Fibroblast of skin of back (primary cell): ENCODE data around the gene MORF4L1.
"Not testable (repeated sequence)": the region's sequence is repeated elsewhere in the genome, so short reads cannot be mapped to it uniquely, and the experiment has no call there.

ENCODE experiments used
- DNase-seq: peaks from one replicate; pipeline ENCODE4 v3.0.0-alpha.2; 2013

MORF4L1 gene

GRCh38 chr15:78859971-78860719 lies 12.5 kb upstream of the MORF4L1 start:
- DNase-seq, result peak; percentile 96

- not testable (repeated sequence) for DNase-seq
Measured at GRCh38 chr15:78865585-78865984, 7.1 kb upstream of the MORF4L1 start.

- not testable (repeated sequence) for DNase-seq
Measured at GRCh38 chr15:78866031-78866430, 6.7 kb upstream of the MORF4L1 start.

- DNase-seq, result no peak
Measured at GRCh38 chr15:78866803-78867202, 5.9 kb upstream of the MORF4L1 start.

- DNase-seq, result no peak
Measured at GRCh38 chr15:78868366-78868765, 4.3 kb upstream of the MORF4L1 start.

GRCh38 chr15:78871483-78872127 lies 1.1 kb upstream of the MORF4L1 start:
- not testable (repeated sequence) for DNase-seq

GRCh38 chr15:78872972-78873792 lies 492 bp downstream of the MORF4L1 start:
- peak; percentile 95 for DNase-seq

- DNase-seq, result no peak
Measured at GRCh38 chr15:78873793-78874765, 1.4 kb downstream of the MORF4L1 start.

- no peak for DNase-seq
Measured at GRCh38 chr15:78875107-78875914, 2.6 kb downstream of the MORF4L1 start.

- not testable (repeated sequence) for DNase-seq
Measured at GRCh38 chr15:78876954-78877353, 4.3 kb downstream of the MORF4L1 start.

- DNase-seq, result peak; percentile 71
Measured at GRCh38 chr15:78878356-78878755, 5.7 kb downstream of the MORF4L1 start.

- no peak for DNase-seq
Measured at GRCh38 chr15:78879517-78880241, 7.0 kb downstream of the MORF4L1 start.

- no peak for DNase-seq
Measured at GRCh38 chr15:78880242-78880533, 7.5 kb downstream of the MORF4L1 start.

- peak; percentile 37 for DNase-seq
Measured at GRCh38 chr15:78880813-78881212, 8.1 kb downstream of the MORF4L1 start.

GRCh38 chr15:78881681-78882080 lies 9.0 kb downstream of the MORF4L1 start:
- DNase-seq, result no peak

- DNase-seq, result no peak
Measured at GRCh38 chr15:78889000-78889399, 16.3 kb downstream of the MORF4L1 start.

- DNase-seq, result no peak
Measured at GRCh38 chr15:78893538-78893937, 20.8 kb downstream of the MORF4L1 start.

GRCh38 chr15:78895471-78895870 lies 22.8 kb downstream of the MORF4L1 start:
- no peak for DNase-seq

- no peak for DNase-seq
Measured at GRCh38 chr15:78898540-78898939, 25.9 kb downstream of the MORF4L1 start.

- DNase-seq, result not testable (repeated sequence)
Measured at GRCh38 chr15:78900819-78901533, 28.3 kb downstream of the MORF4L1 start.
